Liver (tissue), 9 donors: ENCODE results near the gene TCF21. TPM values are rescaled to one million over a fixed set of nuclear protein-coding genes. Genes with fewer than 3 reads are reported as not detected.

ENCODE experiments used
- DNase-seq: peaks from one replicate; pipeline ENCODE4 v3.0.0-alpha.2; 2017; ENCODE audit warnings: low spot score
- H3K27ac ChIP-seq, 2 donors: one replicate each; pipeline ENCODE4 v1.7.0; 2013; ENCODE audit warnings: inconsistent platforms in 2 of 2, low read length in 2 of 2, control low read depth in 1 of 2, low read depth in 1 of 2, mild to moderate bottlenecking in 1 of 2
- H3K27me3 ChIP-seq, 4 donors: one replicate each; pipeline versions ENCODE4 v1.6.1 to v1.7.0; 2013; ENCODE audit warnings: low read length in 3 of 4, inconsistent platforms in 1 of 4, mild to moderate bottlenecking in 1 of 4, moderate library complexity in 1 of 4; ENCODE audit not compliant: control insufficient read depth in 4 of 4, insufficient read depth in 4 of 4
- H3K36me3 ChIP-seq, 4 donors: one replicate each; pipeline versions ENCODE4 v1.6.1 to v1.7.0; 2013; ENCODE audit warnings: low read length in 3 of 4, mild to moderate bottlenecking in 3 of 4, low read depth in 1 of 4, moderate library complexity in 1 of 4; ENCODE audit not compliant: control insufficient read depth in 4 of 4, insufficient read depth in 3 of 4
- H3K4me1 ChIP-seq, 4 donors: one replicate each; pipeline versions ENCODE4 v1.6.1 to v1.7.0; 2013; ENCODE audit warnings: low read length in 3 of 4, mild to moderate bottlenecking in 3 of 4, moderate library complexity in 1 of 4; ENCODE audit not compliant: control insufficient read depth in 4 of 4, insufficient read depth in 4 of 4
- H3K4me3 ChIP-seq, 3 donors: one replicate each; pipeline versions ENCODE4 v1.6.1 to v1.7.0; 2013; ENCODE audit warnings: low read length in 3 of 3, control low read depth in 1 of 3, low read depth in 1 of 3, mild to moderate bottlenecking in 1 of 3
- H3K9ac ChIP-seq, 2 donors: one replicate each; pipeline ENCODE4 v1.7.0; 2013; ENCODE audit warnings: low read length in 2 of 2, mild to moderate bottlenecking in 2 of 2, moderate library complexity in 2 of 2, control low read depth in 1 of 2, low read depth in 1 of 2
- H3K9me3 ChIP-seq, 4 donors: one replicate each; pipeline versions ENCODE4 v1.6.1 to v1.7.0; 2013; ENCODE audit warnings: low read length in 3 of 4; ENCODE audit not compliant: control insufficient read depth in 4 of 4
- ATF3 ChIP-seq: IDR thresholded peaks from 2 replicates; pipeline ENCODE4 v1.6.1; 2016; ENCODE audit warnings: antibody characterized with exemption
- CTCF ChIP-seq: fragments of 150-350 bp; IDR thresholded peaks from 2 replicates; pipeline ENCODE4 v1.5.1; 2017; ENCODE audit warnings: improper control_type of control experiment, low read depth, low read length; ENCODE audit not compliant: missing input control
- EGR1 ChIP-seq, 2 donors: IDR thresholded peaks; 2 replicates each; pipeline ENCODE4 v1.6.1; 2016 to 2018; ENCODE audit warnings: antibody characterized with exemption in 2 of 2, low read depth in 2 of 2
- FOXA2 ChIP-seq: IDR thresholded peaks from 2 replicates; pipeline ENCODE4 v1.6.1; 2016; ENCODE audit warnings: antibody characterized with exemption
- GABPA ChIP-seq, 2 donors: IDR thresholded peaks in 1 of 2; conservative IDR thresholded peaks in 1 of 2; 2 replicates each; pipeline ENCODE4 v1.6.1; 2016; ENCODE audit warnings: antibody characterized with exemption in 2 of 2, mild to moderate bottlenecking in 1 of 2, moderate library complexity in 1 of 2
- HNF4A ChIP-seq, 2 donors: conservative IDR thresholded peaks; 2 replicates each; pipeline ENCODE4 v1.6.1; 2016; ENCODE audit warnings: antibody characterized with exemption in 2 of 2, mild to moderate bottlenecking in 2 of 2
- HNF4G ChIP-seq: IDR thresholded peaks from 2 replicates; pipeline ENCODE4 v1.6.1; 2016; ENCODE audit warnings: antibody characterized with exemption
- JUND ChIP-seq, 2 donors: IDR thresholded peaks; 2 replicates each; pipeline ENCODE4 v1.6.1; 2016; ENCODE audit warnings: antibody characterized with exemption in 2 of 2
- MAX ChIP-seq: IDR thresholded peaks from 2 replicates; pipeline ENCODE4 v1.6.1; 2016; ENCODE audit warnings: antibody characterized with exemption
- NR2F2 ChIP-seq: IDR thresholded peaks from 2 replicates; pipeline ENCODE4 v1.6.1; 2016; ENCODE audit warnings: antibody characterized with exemption
- RAD21 ChIP-seq, 2 donors: IDR thresholded peaks; 2 replicates each; pipeline ENCODE4 v1.6.1; 2016; ENCODE audit warnings: antibody characterized with exemption in 2 of 2, mild to moderate bottlenecking in 2 of 2
- RXRA ChIP-seq, 2 donors: IDR thresholded peaks; 2 replicates each; pipeline ENCODE4 v1.6.1; 2017 to 2018; ENCODE audit warnings: antibody characterized with exemption in 2 of 2, mild to moderate bottlenecking in 1 of 2
- SP1 ChIP-seq: IDR thresholded peaks from 2 replicates; pipeline ENCODE4 v1.6.1; 2018; ENCODE audit warnings: antibody characterized with exemption, mild to moderate bottlenecking
- TAF1 ChIP-seq: conservative IDR thresholded peaks from 2 replicates; pipeline ENCODE4 v1.6.1; 2016; ENCODE audit warnings: antibody characterized with exemption, mild to moderate bottlenecking
- YY1 ChIP-seq: IDR thresholded peaks from 2 replicates; pipeline ENCODE4 v1.6.1; 2016; ENCODE audit warnings: antibody characterized with exemption, mild to moderate bottlenecking
- ZBTB33 ChIP-seq: IDR thresholded peaks from 2 replicates; pipeline ENCODE4 v1.6.1; 2016; ENCODE audit warnings: antibody characterized with exemption
- WGBS: extraction: QIAGEN DNeasy Blood & Tissue Kit; methylation state at CpG from one replicate; pipeline ENCODE4 v1.1.7; 2013; 5-methylcytosine and 5-hydroxymethylcytosine counted together
- polyA plus RNA-seq, 2 donors: library from polyadenylated mRNA; stranded (reverse) in 1 of 2; unstranded in 1 of 2; fragments of 200-250 nt in 1 of 2; fragments of >200 nt in 1 of 2; fragmentation: Nextera tagmentation in 1 of 2; extraction: Ambion mirVana in 1 of 2; gene quantifications; one replicate each; pipeline versions ENCODE4 v1.2.1 to v1.2.3, GENCODE V29; 2013 to 2015
- total RNA-seq, 2 donors: library from RNA; depleted of rRNA; stranded (reverse); fragments of >200 nt; gene quantifications; one replicate each; pipeline ENCODE4 v1.2.3, GENCODE V29; 2014
- donor health status: healthy.
- donor health status: healthy.
- donor health status: healthy.
- donor health status: healthy.
- donor health status: healthy.

Gene TCF21
- total and polyA plus RNA-seq, 4 donors, result 0.57 to 1.1 (median 0.85) TPM

GRCh38 chr6:133855276-133855990 is 33.5 kb upstream of the TCF21 start:
- WGBS, result 19% methylated on average over 16 of the region's 16 CpGs
- Histone ChIP-seq H3K36me3 (no peaks in the 10 kb centered on the region), H3K4me1 (no peaks in the 10 kb centered on the region), H3K27me3 (peaks cover 5 to 29% (median 13%) of the 10 kb centered on the region in 4 donors), H3K9ac (no peak overlapping the region), H3K4me3 (no peak overlapping the region), H3K27ac (no peak overlapping the region), H3K9me3 (no peaks in the 10 kb centered on the region)
- no peak for TF ChIP-seq FOXA2
- TF ChIP-seq HNF4G, result no peak
- no peak for TF ChIP-seq NR2F2
- TF ChIP-seq MAX, result no peak
- TF ChIP-seq EGR1 (IDR thresholded peaks at IDR 0.05; ENCODE audit: low read depth in 2 of 2), result no peak
- no peak for TF ChIP-seq ZBTB33
- no peak for TF ChIP-seq SP1
- TF ChIP-seq YY1, result no peak
- TF ChIP-seq RXRA (IDR thresholded peaks at IDR 0.05), result no peak
- no peak for TF ChIP-seq JUND (IDR thresholded peaks at IDR 0.05)
- TF ChIP-seq RAD21 (IDR thresholded peaks at IDR 0.05), result no peak
- TF ChIP-seq HNF4A (conservative IDR thresholded peaks at IDR 0.05), result no peak
- no peak for DNase-seq

GRCh38 chr6:133855991-133856370 is 32.9 kb upstream of the TCF21 start:
- Histone ChIP-seq H3K9ac (no peak overlapping the region), H3K4me1 (no peaks in the 10 kb centered on the region), H3K9me3 (no peaks in the 10 kb centered on the region), H3K4me3 (no peak overlapping the region), H3K27me3 (peaks cover 2 to 29% (median 11%) of the 10 kb centered on the region in 4 donors), H3K36me3 (no peaks in the 10 kb centered on the region), H3K27ac (no peak overlapping the region)
- no peak for TF ChIP-seq NR2F2
- 14% methylated on average over 3 of the region's 3 CpGs for WGBS
- DNase-seq, result no peak

- Histone ChIP-seq H3K36me3 (no peaks in the 10 kb centered on the region), H3K4me1 (no peaks in the 10 kb centered on the region), H3K9me3 (no peaks in the 10 kb centered on the region), H3K4me3 (no peak overlapping the region), H3K27me3 (peaks cover 0 to 29% (median 9%) of the 10 kb centered on the region in 4 donors), H3K9ac (no peak overlapping the region), H3K27ac (no peak overlapping the region)
- TF ChIP-seq GABPA (IDR thresholded peaks at IDR 0.05 in 1 of 2, conservative IDR thresholded peaks at IDR 0.05 in 1 of 2) (no peak), MAX (no peak), CTCF (no peak), RXRA (IDR thresholded peaks at IDR 0.05) (no peak), ATF3 (no peak), EGR1 (IDR thresholded peaks at IDR 0.05; ENCODE audit: low read depth in 2 of 2) (no peak), TAF1 (no peak), FOXA2 (no peak), HNF4G (no peak), SP1 (no peak), ZBTB33 (no peak), NR2F2 (no peak)
- DNase-seq, result no peak
- WGBS, result 64% methylated on average over 2 of the region's 2 CpGs
These were observed 32.0 kb upstream of the TCF21 start for GRCh38 chr6:133856911-133857310.
